A549 treated with ZK216348 at 1 μM for 4 hours (cell line): ENCODE results near the gene SNAP91. TPM values are rescaled to one million over a fixed set of nuclear protein-coding genes. Genes with fewer than 3 reads are reported as not detected.

Experiments
- total RNA-seq: library from RNA; stranded (reverse); fragments of 200-300 nt; extraction: Qiagen RNA extraction; gene quantifications from 5 replicates; pipeline ENCODE4 v1.2.3, GENCODE V29; 2022; ENCODE audit warnings: low read depth

SNAP91 gene, protein sequence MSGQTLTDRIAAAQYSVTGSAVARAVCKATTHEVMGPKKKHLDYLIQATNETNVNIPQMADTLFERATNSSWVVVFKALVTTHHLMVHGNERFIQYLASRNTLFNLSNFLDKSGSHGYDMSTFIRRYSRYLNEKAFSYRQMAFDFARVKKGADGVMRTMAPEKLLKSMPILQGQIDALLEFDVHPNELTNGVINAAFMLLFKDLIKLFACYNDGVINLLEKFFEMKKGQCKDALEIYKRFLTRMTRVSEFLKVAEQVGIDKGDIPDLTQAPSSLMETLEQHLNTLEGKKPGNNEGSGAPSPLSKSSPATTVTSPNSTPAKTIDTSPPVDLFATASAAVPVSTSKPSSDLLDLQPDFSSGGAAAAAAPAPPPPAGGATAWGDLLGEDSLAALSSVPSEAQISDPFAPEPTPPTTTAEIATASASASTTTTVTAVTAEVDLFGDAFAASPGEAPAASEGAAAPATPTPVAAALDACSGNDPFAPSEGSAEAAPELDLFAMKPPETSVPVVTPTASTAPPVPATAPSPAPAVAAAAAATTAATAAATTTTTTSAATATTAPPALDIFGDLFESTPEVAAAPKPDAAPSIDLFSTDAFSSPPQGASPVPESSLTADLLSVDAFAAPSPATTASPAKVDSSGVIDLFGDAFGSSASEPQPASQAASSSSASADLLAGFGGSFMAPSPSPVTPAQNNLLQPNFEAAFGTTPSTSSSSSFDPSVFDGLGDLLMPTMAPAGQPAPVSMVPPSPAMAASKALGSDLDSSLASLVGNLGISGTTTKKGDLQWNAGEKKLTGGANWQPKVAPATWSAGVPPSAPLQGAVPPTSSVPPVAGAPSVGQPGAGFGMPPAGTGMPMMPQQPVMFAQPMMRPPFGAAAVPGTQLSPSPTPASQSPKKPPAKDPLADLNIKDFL
- 0.12 to 0.49 TPM (median 0.24 TPM) in 5 replicates for total RNA-seq

DNA sequence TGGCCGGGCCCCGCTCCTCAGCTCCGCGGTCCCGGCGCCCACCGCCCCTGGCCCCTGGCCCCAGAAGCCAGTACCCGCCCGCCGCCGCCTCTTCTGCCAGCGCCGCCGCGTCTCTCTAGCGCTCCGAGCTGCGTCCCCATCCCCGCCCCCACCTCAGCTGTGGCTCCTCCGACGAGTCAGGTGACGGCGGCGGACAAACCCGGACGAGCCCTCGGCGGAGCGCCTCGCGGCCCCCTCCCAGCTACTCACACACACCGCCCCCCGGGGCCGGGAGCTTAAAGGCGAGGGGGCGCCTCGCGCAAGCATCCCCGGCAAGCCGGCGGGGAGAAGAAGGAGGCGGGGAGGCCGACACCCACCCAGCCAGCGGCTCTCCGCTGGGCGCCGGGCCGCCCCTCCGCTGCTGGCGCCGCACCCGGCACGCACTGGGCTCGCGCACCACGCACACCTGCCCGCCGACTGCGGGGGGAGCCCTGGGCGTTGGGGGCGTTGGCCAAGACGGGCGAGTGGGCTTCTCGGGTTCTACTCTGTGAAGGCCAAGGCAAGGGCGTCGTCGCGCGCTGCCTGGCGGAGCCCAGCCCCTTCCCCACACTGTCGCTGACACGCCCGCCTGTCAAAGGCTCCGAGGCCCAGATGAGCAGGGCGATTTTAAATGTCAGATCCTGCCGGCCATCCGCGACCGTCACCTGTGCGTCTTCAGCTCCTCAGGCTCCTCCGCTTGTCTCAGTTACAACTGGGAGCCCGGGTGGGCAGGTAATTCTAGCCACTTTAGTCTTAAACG is at the start of gene SNAP91:
TSS of gene SNAP91 (minus strand) at position 132 of the 778 bp plus-strand sequence. CDS start 1,174 bp downstream, outside the sequence.

DNA sequence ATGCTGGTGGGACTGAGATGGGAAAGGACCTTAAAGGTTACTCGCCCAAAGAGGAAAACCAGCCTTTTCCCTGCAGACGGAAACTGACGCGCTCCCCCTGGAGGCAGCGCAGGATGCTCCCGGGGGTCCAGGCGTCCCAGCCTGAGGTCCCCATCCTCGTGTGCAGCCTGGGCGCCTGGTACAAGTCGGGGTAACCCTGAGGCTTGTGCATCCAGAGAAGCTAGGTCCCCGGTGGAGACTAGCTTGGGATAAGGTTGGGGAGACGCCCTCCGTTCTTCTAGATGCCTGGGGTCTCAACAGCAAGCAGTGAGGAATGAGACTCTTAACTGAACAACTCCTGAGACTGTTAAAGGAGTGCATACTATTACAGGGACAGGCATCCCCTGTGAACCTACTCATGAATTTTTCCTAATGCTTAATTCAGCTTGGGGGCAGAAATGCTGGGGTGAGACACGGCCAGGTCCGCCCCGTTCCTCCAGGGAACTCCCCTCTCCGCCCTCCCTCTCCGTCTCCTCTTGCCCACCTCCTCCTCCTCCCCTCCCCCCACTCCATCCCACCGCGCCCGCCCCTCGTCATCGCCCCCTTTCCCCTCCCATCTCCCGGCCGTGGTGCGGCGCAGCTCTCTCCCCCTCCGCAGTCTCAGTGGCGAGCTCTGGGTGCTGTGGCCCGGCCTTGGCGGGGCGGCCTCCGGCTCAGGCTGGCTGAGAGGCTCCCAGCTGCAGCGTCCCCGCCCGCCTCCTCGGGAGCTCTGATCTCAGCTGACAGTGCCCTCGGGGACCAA is 196.8 kb downstream of the SNAP91 start, which contains the start of gene PRSS35:
TSS of gene PRSS35 (plus strand) at position 634 of the 781 bp plus-strand sequence. CDS start 10,908 bp downstream, outside the sequence.

Other genes starting within 250 kb of the SNAP91 start
- 0.09 to 0.14 TPM (median 0.12 TPM) in 3 of 5 replicates, not detected in the others for gene PRSS35, start 196.6 kb downstream of the SNAP91 start, total RNA-seq
- 0.65 to 0.91 TPM in 2 of 5 replicates, not detected in the others for gene RIPPLY2, start 144.3 kb upstream of the SNAP91 start, total RNA-seq
- 17.8 to 28.7 TPM (median 24.7 TPM) in 5 replicates for gene CYB5R4, start 150.6 kb upstream of the SNAP91 start, total RNA-seq